Kidney (tissue), 14 donors: Measurements from ENCODE around the gene SYT9. TPM values are rescaled to one million over a fixed set of nuclear protein-coding genes. Genes with fewer than 3 reads are reported as not detected.

Experiments
- DNase-seq, 5 donors: peaks; one replicate each; pipeline ENCODE4 v3.0.0-alpha.2; 2013 to 2020
- FAIRE-seq: peaks from 2 replicates; lab custom pipeline; 2012; peaks lifted over from hg19 to GRCh38; lab: Jason Lieb, UNC
- H3K27ac ChIP-seq, 2 donors: one replicate each; pipeline ENCODE4 v1.7.0; 2013; ENCODE audit warnings: low read depth in 2 of 2, low read length in 2 of 2, inconsistent platforms in 1 of 2
- H3K27me3 ChIP-seq: one replicate; pipeline ENCODE4 v1.7.1; 2013; ENCODE audit warnings: low read length, inconsistent platforms; ENCODE audit not compliant: control insufficient read depth, insufficient read depth
- H3K36me3 ChIP-seq, 3 donors: one replicate each; pipeline versions ENCODE4 v1.7.0 to v1.7.1; 2013; ENCODE audit warnings: low read length in 3 of 3, control low read depth in 1 of 3, inconsistent platforms in 1 of 3; ENCODE audit not compliant: insufficient read depth in 3 of 3, control insufficient read depth in 2 of 3
- H3K4me1 ChIP-seq, 3 donors: one replicate each; pipeline versions ENCODE4 v1.7.0 to v1.7.1; 2013; ENCODE audit warnings: low read length in 3 of 3, inconsistent platforms in 1 of 3, low read depth in 1 of 3; ENCODE audit not compliant: control insufficient read depth in 2 of 3, insufficient read depth in 2 of 3
- H3K4me3 ChIP-seq, 3 donors: one replicate each; pipeline versions ENCODE4 v1.7.0 to v1.8.1; 2013; ENCODE audit warnings: low read length in 3 of 3, control low read depth in 1 of 3, inconsistent platforms in 1 of 3
- H3K9ac ChIP-seq, 3 donors: one replicate each; pipeline versions ENCODE4 v1.7.0 to v1.7.1; 2013; ENCODE audit warnings: low read length in 3 of 3, control low read depth in 1 of 3, inconsistent platforms in 1 of 3
- H3K9me3 ChIP-seq, 3 donors: one replicate each; pipeline versions ENCODE4 v1.7.0 to v1.7.1; 2013; ENCODE audit warnings: low read length in 3 of 3, control low read depth in 1 of 3, inconsistent platforms in 1 of 3; ENCODE audit not compliant: control insufficient read depth in 2 of 3, insufficient read depth in 1 of 3
- CTCF ChIP-seq: IDR thresholded peaks from 3 replicates; pipeline ENCODE4 v1.5.1; 2012; ENCODE audit warnings: mild to moderate bottlenecking, moderate library complexity, borderline replicate concordance; ENCODE audit not compliant: insufficient read depth; ENCODE audit errors: extremely low read depth
- intact Hi-C: fragments of 100-400 bp; cut with DNase I; formaldehyde crosslinking; loops from one replicate; pipeline ENCODE4 v1.11.1; 2022
- polyA plus RNA-seq: library from polyadenylated mRNA; stranded (reverse); fragments of 350-450 nt; fragmentation: Illumina TruSeq; extraction: RNeasy Lipid Tissue Mini Kit (QIAGEN cat#74804); gene quantifications from one replicate; pipeline ENCODE4 v1.2.3, GENCODE V29; 2014; ENCODE audit warnings: low read depth, low replicate concordance; ENCODE audit not compliant: insufficient read depth
- total RNA-seq: library from RNA; stranded (reverse); fragmentation: NEBNext Ultra II Directional; extraction: Animal tissue kit (Norgen Biotek cat#: 25700); gene quantifications from one replicate; pipeline ENCODE4 v1.2.1, GENCODE V29; 2021
- donor health status: control.
- donor health status: control.
- donor health status: control.
- donor health status: control.
- donor health status: control.
- donor health status: DM: yes; HTN: yes; CAD: no.
- donor health status: Normal renal cell carcinoma (clear cell type).

The SYT9 gene
- total and polyA plus RNA-seq, 2 donors from 2014 or later, result 1.5 to 2.7 TPM

GRCh38 chr11:7484645-7485044 is 232.9 kb downstream of the SYT9 start:
- Histone ChIP-seq H3K27me3 (no peaks in the 10 kb centered on the region), H3K27ac (no peak overlapping the region), H3K9me3 (no peaks in the 10 kb centered on the region), H3K4me3 (peak overlapping the region in 1 of 3 donors; percentile 63), H3K36me3 (no peaks in the 10 kb centered on the region), H3K4me1 (peaks cover 0 to 7% (median 4%) of the 10 kb centered on the region in 3 donors), H3K9ac (no peak overlapping the region)
- FAIRE-seq, result no peak
- intact Hi-C loops, result no loop called here
- no peak for TF ChIP-seq CTCF
- peak in 2 of 5 donors; percentile 19 to 23 for DNase-seq

GRCh38 chr11:7485186-7486097 is 233.7 kb downstream of the SYT9 start, which contains the start of gene OLFML1:
OLFML1 (plus strand) TSS chr11:7485506; CDS start chr11:7485876, 370 bp downstream.
- peaks cover 0 to 7% (median 0%) of the 10 kb centered on the region in 3 donors for H3K4me1 ChIP-seq
- no peak within 1 kb of the TSS for H3K27ac ChIP-seq
- no peaks in the 10 kb centered on the region for H3K9me3 ChIP-seq
- peak within 1 kb of the TSS in 1 of 3 donors; percentile 70 for H3K9ac ChIP-seq
- H3K36me3 ChIP-seq, result no peaks in the 10 kb centered on the region
- peak within 1 kb of the TSS; percentile 26 to 87 (median 63) for H3K4me3 ChIP-seq
- no peak for FAIRE-seq
- no peak for TF ChIP-seq CTCF
- peak in 4 of 5 donors; percentile 53 to 90 (median 60) for DNase-seq
- no peaks in the 10 kb centered on the region for H3K27me3 ChIP-seq
- intact Hi-C loops, result no loop called here

- Histone ChIP-seq H3K36me3 (no peaks in the 10 kb centered on the region), H3K9ac (peak overlapping the region in 1 of 3 donors; percentile 70), H3K4me3 (peak overlapping the region; percentile 26 to 87 (median 63)), H3K27ac (no peak overlapping the region), H3K9me3 (no peaks in the 10 kb centered on the region), H3K4me1 (peaks cover 0 to 7% (median 0%) of the 10 kb centered on the region in 3 donors), H3K27me3 (no peaks in the 10 kb centered on the region)
- DNase-seq (no peak), FAIRE-seq (no peak)
- intact Hi-C loops, result no loop called here
- no peak for TF ChIP-seq CTCF
These were observed 234.5 kb downstream of the SYT9 start for GRCh38 chr11:7486098-7486780.
